ENCODE results near the gene PHF5A.

GRCh38 chr22:41410311-41410751 is 58.2 kb downstream of the PHF5A start:
- TF ChIP-seq POLR2AphosphoS5 (IDR thresholded peaks at IDR 0.05; ENCODE audit: low read depth, low read length) (no peak), TAF1 (IDR thresholded peaks at IDR 0.05; ENCODE audit: borderline replicate concordance, low read depth, low read length) (no peak), POLR2A (IDR thresholded peaks at IDR 0.05; ENCODE audit: low read depth, low read length) (no peak)

Data from GM12892 (cell line).